Fibroblast of peridontal ligament (primary cell): ENCODE results near the gene SMCHD1.
"Not testable (repeated sequence)": the region's sequence is repeated elsewhere in the genome, so short reads cannot be mapped to it uniquely, and the experiment has no call there.

Experiments used
- DNase-seq: peaks from one replicate; pipeline ENCODE4 v3.0.0-alpha.2; 2010; ENCODE audit errors: extremely low read depth

The SMCHD1 gene

GRCh38 chr18:2657788-2658458 lies 2.4 kb downstream of the SMCHD1 start:
- DNase-seq, result peak; percentile 91

GRCh38 chr18:2660849-2661248 lies 5.3 kb downstream of the SMCHD1 start:
- not testable (repeated sequence) for DNase-seq

GRCh38 chr18:2662288-2662687 lies 6.8 kb downstream of the SMCHD1 start:
- not testable (repeated sequence) for DNase-seq

- DNase-seq, result no peak
These were observed 7.5 kb downstream of the SMCHD1 start for GRCh38 chr18:2662990-2663389.

- no peak for DNase-seq
These were observed 16.9 kb downstream of the SMCHD1 start for GRCh38 chr18:2672410-2672809.

- DNase-seq, result no peak
These were observed 17.3 kb downstream of the SMCHD1 start for GRCh38 chr18:2672872-2673271.

GRCh38 chr18:2678933-2679332 lies 23.4 kb downstream of the SMCHD1 start:
- not testable (repeated sequence) for DNase-seq

GRCh38 chr18:2680216-2680792 lies 24.8 kb downstream of the SMCHD1 start:
- DNase-seq, result no peak

- no peak for DNase-seq
These were observed 26.6 kb downstream of the SMCHD1 start for GRCh38 chr18:2681993-2682603.

GRCh38 chr18:2683055-2683454 lies 27.5 kb downstream of the SMCHD1 start:
- DNase-seq, result peak; percentile 18

- no peak for DNase-seq
These were observed 30.9 kb downstream of the SMCHD1 start for GRCh38 chr18:2686349-2686968.

- no peak for DNase-seq
These were observed 32.0 kb downstream of the SMCHD1 start for GRCh38 chr18:2687390-2688001.

GRCh38 chr18:2692508-2692907 lies 37.0 kb downstream of the SMCHD1 start:
- no peak for DNase-seq

GRCh38 chr18:2697184-2697583 lies 41.7 kb downstream of the SMCHD1 start:
- DNase-seq, result no peak

- no peak for DNase-seq
These were observed 43.5 kb downstream of the SMCHD1 start for GRCh38 chr18:2699001-2699400.

GRCh38 chr18:2704541-2704940 lies 49.0 kb downstream of the SMCHD1 start:
- no peak for DNase-seq

GRCh38 chr18:2706903-2707302 lies 51.4 kb downstream of the SMCHD1 start:
- no peak for DNase-seq

- no peak for DNase-seq
These were observed 52.1 kb downstream of the SMCHD1 start for GRCh38 chr18:2707551-2708168.

GRCh38 chr18:2709316-2709715 lies 53.8 kb downstream of the SMCHD1 start:
- no peak for DNase-seq

GRCh38 chr18:2714140-2714539 lies 58.6 kb downstream of the SMCHD1 start:
- no peak for DNase-seq

- peak; percentile 5 for DNase-seq
These were observed 60.5 kb downstream of the SMCHD1 start for GRCh38 chr18:2715990-2716389.
